ENCODE results near the gene ANLN. TPM values are rescaled to one million over a fixed set of nuclear protein-coding genes. Genes with fewer than 3 reads are reported as not detected.

Gene ANLN
- total RNA-seq, 1 experiment from 2014 or later = 78.9 TPM

GRCh38 chr7:36363515-36363914 is 26.1 kb upstream of the ANLN start:
- H3K27ac Mint-ChIP-seq = no peak overlapping the region
- Histone ChIP-seq H2BK5ac (ENCODE audit: insufficient read length, low read length) (no peak overlapping the region), H2AK5ac (ENCODE audit: insufficient read length, low read length) (no peak overlapping the region), H3K14ac (ENCODE audit: insufficient read depth, low read length) (no peak overlapping the region), H2BK120ac (ENCODE audit: low read depth, low read length, poor library complexity, severe bottlenecking) (no peak overlapping the region), H3K27me3 (ENCODE audit: insufficient read depth, low read length) (peaks cover 56% of the 10 kb centered on the region), H3K4me1 (ENCODE audit: insufficient read depth, low read length) (peaks cover 4% of the 10 kb centered on the region), H4K8ac (replicated peaks; ENCODE audit: insufficient read length, low read depth, low read length) (no peak overlapping the region), H2AFZ (ENCODE audit: low read length) (no peak overlapping the region), H2BK15ac (ENCODE audit: low read depth, low read length) (no peak overlapping the region), H3K9me3 (ENCODE audit: control insufficient read depth, low read depth, low read length) (no peaks in the 10 kb centered on the region), H3K23me2 (ENCODE audit: insufficient read length, low read depth, low read length, poor library complexity, severe bottlenecking) (no peaks in the 10 kb centered on the region), H3K9ac (ENCODE audit: extremely low read depth, insufficient read length, low read length) (no peak overlapping the region), H3K79me1 (ENCODE audit: insufficient read depth, low read depth, low read length, poor library complexity, severe bottlenecking) (no peaks in the 10 kb centered on the region), H3K23ac (ENCODE audit: insufficient read length, low read depth, low read length) (no peak overlapping the region), H4K5ac (ENCODE audit: insufficient read length, low read depth, low read length) (no peak overlapping the region), H3K56ac (ENCODE audit: insufficient read length, low read depth, low read length) (no peak overlapping the region), H3T11ph (ENCODE audit: low read length) (no peak overlapping the region), H3K79me2 (ENCODE audit: insufficient read depth, low read length) (no peaks in the 10 kb centered on the region), H4K91ac (ENCODE audit: insufficient read length, low read depth, low read length) (no peak overlapping the region), H2BK20ac (ENCODE audit: low read depth, low read length, poor library complexity, severe bottlenecking) (no peak overlapping the region), H3K18ac (ENCODE audit: insufficient read length, low read depth, low read length) (no peak overlapping the region), H3K4me2 (ENCODE audit: insufficient read depth, insufficient read length, low read length) (no peak overlapping the region), H2BK12ac (ENCODE audit: insufficient read length, low read depth, low read length) (no peak overlapping the region), H3K4ac (ENCODE audit: low read depth, low read length) (no peak overlapping the region), H3K27ac (ENCODE audit: insufficient read length, low read depth, low read length) (no peak overlapping the region), H4K20me1 (ENCODE audit: control insufficient read depth, insufficient read depth, insufficient read length) (no peaks in the 10 kb centered on the region)
- WGBS (ENCODE audit: extremely low coverage, insufficient read length, low lambda C conversion rate) = no CpG with 5 or more reads among the region's 1 CpG
- peaks cover 98% of the 10 kb centered on the region for H3K27me3 Mint-ChIP-seq (ENCODE audit: low read depth)
- no peaks in the 10 kb centered on the region; a peak in 2 of 5 replicates for H3K9me3 Mint-ChIP-seq
- H3K36me3 Mint-ChIP-seq (ENCODE audit: insufficient read depth in 1 of 3, low read depth in 3 of 3) = no peaks in the 10 kb centered on the region
- H3K4me1 Mint-ChIP-seq = peaks cover 29 to 33% of the 10 kb centered on the region in 2 experiments
- no peak for DNase-seq
- no peak for TF ChIP-seq CTCF (conservative IDR thresholded peaks at IDR 0.05)
- H3K4me3 Mint-ChIP-seq = no peak overlapping the region

Data from H9 (cell line).